HFFc6 (cell line): Measurements from ENCODE around the gene AQP12A. TPM values are rescaled to one million over a fixed set of nuclear protein-coding genes. Genes with fewer than 3 reads are reported as not detected.

ENCODE experiments used
- DNase-seq: peaks from one replicate; pipeline ENCODE4 v3.0.0-alpha.2; 2018
- H3K27ac Mint-ChIP-seq: 2 replicates; pipeline ENCODE4 v1.8.0; 2020; ENCODE audit warnings: mild to moderate bottlenecking, mixed read lengths
- H3K27me3 Mint-ChIP-seq: 2 replicates; pipeline ENCODE4 v1.8.0; 2021; ENCODE audit warnings: mild to moderate bottlenecking, moderate library complexity, mixed read lengths; ENCODE audit not compliant: insufficient read depth
- H3K36me3 Mint-ChIP-seq: 2 replicates; pipeline ENCODE4 v1.8.0; 2021; ENCODE audit warnings: low read depth, mixed read lengths
- H3K4me1 Mint-ChIP-seq: 2 replicates; pipeline ENCODE4 v1.8.0; 2020; ENCODE audit warnings: low read depth, mixed read lengths
- H3K4me3 Mint-ChIP-seq: 2 replicates; pipeline ENCODE4 v1.8.0; 2020; ENCODE audit warnings: mild to moderate bottlenecking, moderate library complexity, mixed read lengths
- H3K9me3 Mint-ChIP-seq: 2 replicates; pipeline ENCODE4 v1.8.0; 2020; ENCODE audit warnings: mild to moderate bottlenecking, mixed read lengths
- total RNA-seq, 6 experiments: library from RNA; stranded (reverse); fragmentation: NEBNext Ultra II Directional; extraction: Animal tissue kit (Norgen Biotek cat#: 25700); gene quantifications; 2 replicates in 1 of 6; 3 replicates in 5 of 6; pipeline ENCODE4 v1.2.3, GENCODE V29; 2021
- TF ChIP-seq, protein P1 (sequence below): fragments of 200-600 bp; sonication (generic); IDR thresholded peaks from 2 replicates; pipeline ENCODE4 v1.5.0; 2021; ENCODE audit warnings: antibody characterized with exemption, mild to moderate bottlenecking

Gene AQP12A
- total RNA-seq, 6 experiments from 2014 or later = not detected

DNA sequence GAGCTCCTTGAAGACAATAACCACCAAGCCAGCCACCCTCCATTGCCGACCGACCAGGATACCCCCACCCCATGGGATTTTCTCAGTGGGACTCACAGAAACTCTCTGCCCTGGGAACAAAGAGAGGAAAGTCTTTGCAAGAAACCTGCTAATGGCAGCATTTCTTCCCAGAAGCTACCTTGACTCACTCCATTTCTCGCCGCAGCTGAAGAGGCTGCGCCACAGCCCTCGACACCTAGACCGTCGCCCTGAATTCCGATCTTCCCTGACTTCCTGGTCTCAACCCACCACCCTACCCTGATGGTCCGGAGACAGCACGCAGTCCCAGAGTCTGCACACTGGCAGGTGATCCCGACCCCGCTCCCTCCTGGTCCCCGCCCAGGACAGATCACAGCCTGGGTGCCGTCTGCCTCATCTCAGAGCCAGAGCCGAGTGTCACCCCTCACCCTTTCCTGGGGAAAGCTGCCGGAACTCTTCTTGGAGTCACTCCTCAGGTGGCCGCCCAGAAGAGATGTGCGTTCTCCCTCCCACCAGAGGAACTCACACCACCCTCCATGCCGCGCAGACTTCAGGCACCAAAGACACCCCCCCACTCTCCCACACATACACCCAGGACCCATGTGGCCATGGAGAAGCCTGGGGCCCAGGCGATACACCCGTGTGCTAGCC is 24.6 kb downstream of the AQP12A start:
- H3K9me3 Mint-ChIP-seq = no peaks in the 10 kb centered on the region
- H3K4me1 Mint-ChIP-seq = no peaks in the 10 kb centered on the region
- H3K36me3 Mint-ChIP-seq = no peaks in the 10 kb centered on the region
- H3K27me3 Mint-ChIP-seq = peaks cover 39% of the 10 kb centered on the region
- no peak overlapping the region for H3K4me3 Mint-ChIP-seq
- no peak for DNase-seq
- H3K27ac Mint-ChIP-seq = no peak overlapping the region
- TF ChIP-seq, protein P1, sequence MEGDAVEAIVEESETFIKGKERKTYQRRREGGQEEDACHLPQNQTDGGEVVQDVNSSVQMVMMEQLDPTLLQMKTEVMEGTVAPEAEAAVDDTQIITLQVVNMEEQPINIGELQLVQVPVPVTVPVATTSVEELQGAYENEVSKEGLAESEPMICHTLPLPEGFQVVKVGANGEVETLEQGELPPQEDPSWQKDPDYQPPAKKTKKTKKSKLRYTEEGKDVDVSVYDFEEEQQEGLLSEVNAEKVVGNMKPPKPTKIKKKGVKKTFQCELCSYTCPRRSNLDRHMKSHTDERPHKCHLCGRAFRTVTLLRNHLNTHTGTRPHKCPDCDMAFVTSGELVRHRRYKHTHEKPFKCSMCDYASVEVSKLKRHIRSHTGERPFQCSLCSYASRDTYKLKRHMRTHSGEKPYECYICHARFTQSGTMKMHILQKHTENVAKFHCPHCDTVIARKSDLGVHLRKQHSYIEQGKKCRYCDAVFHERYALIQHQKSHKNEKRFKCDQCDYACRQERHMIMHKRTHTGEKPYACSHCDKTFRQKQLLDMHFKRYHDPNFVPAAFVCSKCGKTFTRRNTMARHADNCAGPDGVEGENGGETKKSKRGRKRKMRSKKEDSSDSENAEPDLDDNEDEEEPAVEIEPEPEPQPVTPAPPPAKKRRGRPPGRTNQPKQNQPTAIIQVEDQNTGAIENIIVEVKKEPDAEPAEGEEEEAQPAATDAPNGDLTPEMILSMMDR = no peak

DNA sequence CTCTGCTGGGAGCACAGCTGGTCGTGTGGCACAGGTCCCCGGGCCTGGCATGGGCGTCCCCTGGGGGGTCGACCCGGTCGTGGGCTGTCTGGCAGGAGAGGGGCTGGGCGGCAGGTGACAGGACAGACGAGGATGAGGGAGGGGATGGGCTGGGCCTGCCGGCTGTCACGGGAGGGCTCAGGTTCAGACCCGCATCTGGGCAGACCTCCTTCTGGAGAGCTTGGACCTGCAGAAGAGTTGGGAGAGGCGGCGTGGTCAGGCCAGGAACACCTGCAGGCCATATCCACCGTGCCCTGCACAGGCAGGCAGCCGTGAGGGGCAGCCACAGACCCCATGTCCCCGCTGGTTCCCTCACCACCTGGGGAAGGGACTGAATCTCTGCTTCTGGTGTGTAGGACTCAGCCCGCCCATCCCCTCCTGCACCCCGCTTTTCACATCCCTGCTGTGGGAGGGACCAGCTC is 25.5 kb downstream of the AQP12A start:
- Mint-ChIP-seq H3K27ac (no peak overlapping the region), H3K27me3 (peaks cover 39% of the 10 kb centered on the region), H3K4me1 (no peaks in the 10 kb centered on the region), H3K4me3 (no peak overlapping the region), H3K9me3 (no peaks in the 10 kb centered on the region), H3K36me3 (no peaks in the 10 kb centered on the region)
- DNase-seq = no peak
- TF ChIP-seq, protein P1 = no peak

DNA sequence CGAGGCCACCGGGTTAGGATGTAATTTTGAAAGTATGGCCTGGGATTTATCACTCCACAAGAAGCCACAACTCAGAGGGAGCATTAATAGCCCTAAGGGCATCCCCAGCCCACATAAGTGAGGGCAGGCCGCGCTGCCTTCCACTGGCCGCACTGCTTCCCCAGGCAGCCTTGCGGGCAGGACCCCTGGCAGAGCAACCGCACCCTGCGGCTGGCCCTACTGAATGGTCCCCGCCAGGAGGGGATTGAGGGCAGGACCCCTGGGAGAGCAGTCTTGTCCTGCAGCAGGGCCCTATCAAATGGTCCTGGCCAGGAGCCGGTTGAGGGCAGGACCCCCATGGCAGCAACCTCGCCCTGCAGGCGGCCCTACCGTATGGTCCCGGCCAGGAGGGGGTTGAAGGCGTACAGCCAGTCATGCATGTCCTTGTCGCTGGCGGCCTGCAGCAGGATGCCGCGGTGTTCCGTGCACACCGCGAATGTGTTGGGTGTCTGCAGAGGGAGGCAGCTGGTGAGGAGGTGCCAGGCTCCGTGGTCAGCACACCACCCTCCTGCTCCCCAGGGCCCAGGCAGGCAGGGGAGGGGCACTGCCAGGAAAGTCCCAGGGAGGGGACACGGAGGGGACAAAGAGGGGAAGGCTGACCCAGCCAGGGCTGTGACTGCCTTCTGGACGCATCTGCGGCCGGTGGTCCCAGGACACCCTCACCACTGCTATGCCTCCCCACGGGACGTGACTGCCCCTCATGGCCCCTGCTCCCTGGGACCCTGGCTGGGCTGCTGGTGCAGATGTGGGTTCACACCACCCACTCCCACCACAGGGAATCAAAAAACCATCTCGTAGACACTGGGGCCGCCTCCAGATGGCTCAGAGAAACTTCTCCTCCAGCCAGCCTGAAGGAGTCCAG is 26.3 kb downstream of the AQP12A start:
- no peaks in the 10 kb centered on the region for H3K36me3 Mint-ChIP-seq
- no peaks in the 10 kb centered on the region for H3K4me1 Mint-ChIP-seq
- H3K27me3 Mint-ChIP-seq = peaks cover 39% of the 10 kb centered on the region
- TF ChIP-seq, protein P1 = no peak
- no peak overlapping the region for H3K27ac Mint-ChIP-seq
- no peak overlapping the region for H3K4me3 Mint-ChIP-seq
- no peaks in the 10 kb centered on the region for H3K9me3 Mint-ChIP-seq
- no peak for DNase-seq

DNA sequence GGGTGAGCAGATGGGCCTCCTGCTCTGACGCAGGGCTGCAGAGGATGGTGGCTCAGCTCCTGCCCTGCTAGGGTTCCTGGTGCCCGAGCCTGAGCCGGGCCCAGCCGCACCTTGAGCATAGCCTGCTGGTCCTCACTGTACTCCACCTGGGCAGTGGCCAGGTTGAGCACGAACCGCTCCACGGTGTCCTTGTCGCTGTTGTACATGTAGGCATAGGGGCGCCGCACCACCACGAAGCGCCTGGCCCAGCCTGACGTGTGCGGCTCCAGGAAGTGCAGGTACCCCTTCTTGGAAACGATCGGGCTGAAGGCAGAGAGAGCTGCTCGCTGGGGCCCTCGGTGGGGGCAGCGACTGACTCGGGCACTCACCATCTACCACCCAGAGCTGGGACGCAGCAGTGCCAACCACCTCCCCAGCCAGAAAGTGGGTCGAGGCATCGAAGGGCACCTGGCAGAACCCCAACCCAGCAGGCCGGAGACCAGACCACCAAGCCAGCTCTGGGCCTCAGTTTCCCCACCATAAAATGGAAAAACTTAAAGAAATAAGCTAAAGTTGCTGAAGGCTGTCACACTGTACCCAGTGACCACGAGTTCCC is 27.3 kb downstream of the AQP12A start:
- no peak overlapping the region for H3K27ac Mint-ChIP-seq
- H3K27me3 Mint-ChIP-seq = peaks cover 38% of the 10 kb centered on the region

More for the DNA sequence above, 27.3 kb downstream of the AQP12A start:
- no peaks in the 10 kb centered on the region for H3K36me3 Mint-ChIP-seq
- TF ChIP-seq, protein P1 = no peak
- H3K4me1 Mint-ChIP-seq = no peaks in the 10 kb centered on the region
- H3K9me3 Mint-ChIP-seq = no peaks in the 10 kb centered on the region
- DNase-seq = no peak
- H3K4me3 Mint-ChIP-seq = no peak overlapping the region
